Ishikawa (cell line): ENCODE measurements around the gene BTBD7.

ENCODE experiments used
- CEBPB ChIP-seq: IDR thresholded peaks from 2 replicates; pipeline ENCODE4 v1.6.1; 2012
- CREB1 ChIP-seq: IDR thresholded peaks from 2 replicates; pipeline ENCODE4 v1.6.1; 2012; ENCODE audit warnings: low read depth
- EGR1 ChIP-seq: IDR thresholded peaks from 2 replicates; pipeline ENCODE4 v1.6.1; 2012
- EP300 ChIP-seq: IDR thresholded peaks from 2 replicates; pipeline ENCODE4 v1.6.1; 2012; ENCODE audit warnings: borderline replicate concordance
- FOXM1 ChIP-seq: IDR thresholded peaks from 2 replicates; pipeline ENCODE4 v1.6.1; 2012; ENCODE audit warnings: low read depth, borderline replicate concordance
- MAX ChIP-seq: IDR thresholded peaks from 2 replicates; pipeline ENCODE4 v1.6.1; 2012
- NFIC ChIP-seq: IDR thresholded peaks from 2 replicates; pipeline ENCODE4 v1.6.1; 2012
- RAD21 ChIP-seq: IDR thresholded peaks from 2 replicates; pipeline ENCODE4 v1.6.1; 2012; ENCODE audit warnings: low read depth
- TAF1 ChIP-seq: IDR thresholded peaks from 2 replicates; pipeline ENCODE4 v1.6.1; 2012; ENCODE audit warnings: low read depth, mild to moderate bottlenecking
- TCF12 ChIP-seq: IDR thresholded peaks from 2 replicates; pipeline ENCODE4 v1.6.1; 2012; ENCODE audit warnings: low read depth
- TEAD4 ChIP-seq: IDR thresholded peaks from 2 replicates; pipeline ENCODE4 v1.6.1; 2012
- USF1 ChIP-seq: IDR thresholded peaks from 2 replicates; pipeline ENCODE4 v1.6.1; 2012
- YY1 ChIP-seq: IDR thresholded peaks from 2 replicates; pipeline ENCODE4 v1.6.1; 2012; ENCODE audit warnings: low read depth
- ZBTB7A ChIP-seq: IDR thresholded peaks from 2 replicates; pipeline ENCODE4 v1.6.1; 2012; ENCODE audit warnings: low read depth
- TF ChIP-seq, protein P1 (sequence below): IDR thresholded peaks from 2 replicates; pipeline ENCODE4 v1.6.1; 2012; ENCODE audit warnings: low read depth, mild to moderate bottlenecking

The BTBD7 gene

GRCh38 chr14:93309427-93309966 is 23.3 kb downstream of the BTBD7 start:
- TF ChIP-seq YY1 (no peak), USF1 (no peak), FOXM1 (no peak), MAX (no peak), TAF1 (no peak), CREB1 (no peak), EP300 (no peak), TEAD4 (no peak), ZBTB7A (no peak), NFIC (no peak), RAD21 (no peak), EGR1 (no peak), TCF12 (no peak), CEBPB (no peak)
- TF ChIP-seq, protein P1, sequence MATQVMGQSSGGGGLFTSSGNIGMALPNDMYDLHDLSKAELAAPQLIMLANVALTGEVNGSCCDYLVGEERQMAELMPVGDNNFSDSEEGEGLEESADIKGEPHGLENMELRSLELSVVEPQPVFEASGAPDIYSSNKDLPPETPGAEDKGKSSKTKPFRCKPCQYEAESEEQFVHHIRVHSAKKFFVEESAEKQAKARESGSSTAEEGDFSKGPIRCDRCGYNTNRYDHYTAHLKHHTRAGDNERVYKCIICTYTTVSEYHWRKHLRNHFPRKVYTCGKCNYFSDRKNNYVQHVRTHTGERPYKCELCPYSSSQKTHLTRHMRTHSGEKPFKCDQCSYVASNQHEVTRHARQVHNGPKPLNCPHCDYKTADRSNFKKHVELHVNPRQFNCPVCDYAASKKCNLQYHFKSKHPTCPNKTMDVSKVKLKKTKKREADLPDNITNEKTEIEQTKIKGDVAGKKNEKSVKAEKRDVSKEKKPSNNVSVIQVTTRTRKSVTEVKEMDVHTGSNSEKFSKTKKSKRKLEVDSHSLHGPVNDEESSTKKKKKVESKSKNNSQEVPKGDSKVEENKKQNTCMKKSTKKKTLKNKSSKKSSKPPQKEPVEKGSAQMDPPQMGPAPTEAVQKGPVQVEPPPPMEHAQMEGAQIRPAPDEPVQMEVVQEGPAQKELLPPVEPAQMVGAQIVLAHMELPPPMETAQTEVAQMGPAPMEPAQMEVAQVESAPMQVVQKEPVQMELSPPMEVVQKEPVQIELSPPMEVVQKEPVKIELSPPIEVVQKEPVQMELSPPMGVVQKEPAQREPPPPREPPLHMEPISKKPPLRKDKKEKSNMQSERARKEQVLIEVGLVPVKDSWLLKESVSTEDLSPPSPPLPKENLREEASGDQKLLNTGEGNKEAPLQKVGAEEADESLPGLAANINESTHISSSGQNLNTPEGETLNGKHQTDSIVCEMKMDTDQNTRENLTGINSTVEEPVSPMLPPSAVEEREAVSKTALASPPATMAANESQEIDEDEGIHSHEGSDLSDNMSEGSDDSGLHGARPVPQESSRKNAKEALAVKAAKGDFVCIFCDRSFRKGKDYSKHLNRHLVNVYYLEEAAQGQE, result no peak

GRCh38 chr14:93308686-93309345 is 24.0 kb downstream of the BTBD7 start:
- TF ChIP-seq RAD21 (no peak), TEAD4 (no peak), TCF12 (no peak), NFIC (no peak), TAF1 (no peak), EGR1 (no peak), YY1 (no peak), CREB1 (no peak), CEBPB (no peak), ZBTB7A (no peak), USF1 (no peak), EP300 (no peak), FOXM1 (no peak), MAX (no peak)
- TF ChIP-seq, protein P1, result no peak

DNA sequence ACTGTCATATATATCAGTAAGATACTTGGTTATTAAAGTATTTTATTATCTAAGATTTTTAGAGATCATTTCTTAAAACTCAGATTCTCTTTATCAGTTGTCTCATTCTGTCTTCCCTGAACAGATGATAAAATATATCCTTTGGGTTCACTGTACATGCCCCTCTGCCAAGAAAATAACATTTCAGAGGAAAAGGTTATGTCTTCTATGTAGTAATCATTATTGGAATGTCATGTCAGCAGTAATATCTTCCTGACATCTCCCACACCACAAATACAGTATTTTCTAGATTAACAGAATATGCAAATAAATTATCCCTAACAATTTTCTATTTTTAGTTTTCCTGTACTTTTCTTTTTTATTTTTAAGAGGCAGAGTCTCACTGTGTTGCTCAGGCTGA is 26.0 kb downstream of the BTBD7 start:
- TF ChIP-seq USF1 (no peak), TAF1 (no peak), ZBTB7A (no peak), MAX (no peak), RAD21 (no peak), CEBPB (no peak), TCF12 (no peak), EP300 (no peak), NFIC (no peak), CREB1 (no peak), TEAD4 (no peak), FOXM1 (no peak), YY1 (no peak), EGR1 (no peak)
- TF ChIP-seq, protein P1, result no peak
